ENCODE data around the gene SLC9A3.

Gene SLC9A3

GRCh38 chr5:493758-494157 lies 30.5 kb downstream of the SLC9A3 start:
- TF ChIP-seq CTCF (IDR thresholded peaks at IDR 0.05; ENCODE audit: low read depth, low read length), result no peak
- no peak overlapping the region for H3K4me3 ChIP-seq (ENCODE audit: low read depth, low read length)

- TF ChIP-seq CTCF (IDR thresholded peaks at IDR 0.05; ENCODE audit: low read depth, low read length), result no peak
- no peak overlapping the region for H3K4me3 ChIP-seq (ENCODE audit: low read depth, low read length)
Observed at GRCh38 chr5:493119-493701, 31.0 kb downstream of the SLC9A3 start.

- no peak overlapping the region for H3K4me3 ChIP-seq (ENCODE audit: low read depth, low read length)
- no peak for TF ChIP-seq CTCF (IDR thresholded peaks at IDR 0.05; ENCODE audit: low read depth, low read length)
Observed at GRCh38 chr5:492314-492893, 31.8 kb downstream of the SLC9A3 start.

- no peak for TF ChIP-seq CTCF (IDR thresholded peaks at IDR 0.05; ENCODE audit: low read depth, low read length)
- no peak overlapping the region for H3K4me3 ChIP-seq (ENCODE audit: low read depth, low read length)
Observed at GRCh38 chr5:491856-492155, 32.4 kb downstream of the SLC9A3 start.

GRCh38 chr5:491119-491855 lies 33.0 kb downstream of the SLC9A3 start:
- TF ChIP-seq CTCF (IDR thresholded peaks at IDR 0.05; ENCODE audit: low read depth, low read length), result no peak
- H3K4me3 ChIP-seq (ENCODE audit: low read depth, low read length), result no peak overlapping the region

- TF ChIP-seq CTCF (IDR thresholded peaks at IDR 0.05; ENCODE audit: low read depth, low read length), result no peak
- H3K4me3 ChIP-seq (ENCODE audit: low read depth, low read length), result no peak overlapping the region
Observed at GRCh38 chr5:490116-491106, 33.8 kb downstream of the SLC9A3 start.

Measured in WI38 (cell line).